ENCODE results near the gene MKRN3. TPM values are rescaled to one million over a fixed set of nuclear protein-coding genes. Genes with fewer than 3 reads are reported as not detected.

MKRN3 gene
- total RNA-seq, 1 donor from 2014 or later, result 1.4 TPM

GRCh38 chr15:23567921-23568320, 2.4 kb downstream of the MKRN3 start:
- Mint-ChIP-seq H3K27me3 (ENCODE audit: unreplicated experiment) (peaks cover 4% of the 10 kb centered on the region), H3K9me3 (ENCODE audit: unreplicated experiment) (peaks cover 12% of the 10 kb centered on the region), H3K36me3 (ENCODE audit: unreplicated experiment) (peaks cover 10% of the 10 kb centered on the region), H3K4me1 (ENCODE audit: low read depth, unreplicated experiment) (peaks cover 39% of the 10 kb centered on the region), H3K4me3 (ENCODE audit: unreplicated experiment) (peak overlapping the region; percentile 75), H3K27ac (ENCODE audit: unreplicated experiment) (no peak overlapping the region)
- TF ChIP-seq CTCF (IDR thresholded peaks at IDR 0.05; ENCODE audit: partially characterized antibody, unreplicated experiment), result no peak
- DNase-seq, result no peak

- Mint-ChIP-seq H3K9me3 (ENCODE audit: unreplicated experiment) (peaks cover 12% of the 10 kb centered on the region), H3K27me3 (ENCODE audit: unreplicated experiment) (peaks cover 4% of the 10 kb centered on the region), H3K27ac (ENCODE audit: unreplicated experiment) (peak overlapping the region; percentile 87), H3K36me3 (ENCODE audit: unreplicated experiment) (peaks cover 13% of the 10 kb centered on the region), H3K4me1 (ENCODE audit: low read depth, unreplicated experiment) (peaks cover 36% of the 10 kb centered on the region), H3K4me3 (ENCODE audit: unreplicated experiment) (peak overlapping the region; percentile 63)
- DNase-seq, result no peak
- no peak for TF ChIP-seq CTCF (IDR thresholded peaks at IDR 0.05; ENCODE audit: partially characterized antibody, unreplicated experiment)
Observed at GRCh38 chr15:23569151-23569925, 3.9 kb downstream of the MKRN3 start.

- no peak overlapping the region for H3K4me3 Mint-ChIP-seq (ENCODE audit: unreplicated experiment)
- peaks cover 26% of the 10 kb centered on the region for H3K4me1 Mint-ChIP-seq (ENCODE audit: low read depth, unreplicated experiment)
- H3K27ac Mint-ChIP-seq (ENCODE audit: unreplicated experiment), result peak overlapping the region; percentile 89
- H3K27me3 Mint-ChIP-seq (ENCODE audit: unreplicated experiment), result peaks cover 4% of the 10 kb centered on the region
- peaks cover 4% of the 10 kb centered on the region for H3K9me3 Mint-ChIP-seq (ENCODE audit: unreplicated experiment)
- TF ChIP-seq CTCF (IDR thresholded peaks at IDR 0.05; ENCODE audit: partially characterized antibody, unreplicated experiment), result no peak
- peaks cover 5% of the 10 kb centered on the region for H3K36me3 Mint-ChIP-seq (ENCODE audit: unreplicated experiment)
- DNase-seq, result peak; percentile 23
Observed at GRCh38 chr15:23570486-23570885, 5.0 kb downstream of the MKRN3 start.

GRCh38 chr15:23572844-23573243, 7.4 kb downstream of the MKRN3 start:
- DNase-seq, result no peak
- Mint-ChIP-seq H3K4me3 (ENCODE audit: unreplicated experiment) (no peak overlapping the region), H3K27ac (ENCODE audit: unreplicated experiment) (no peak overlapping the region), H3K9me3 (ENCODE audit: unreplicated experiment) (peaks cover 1% of the 10 kb centered on the region), H3K36me3 (ENCODE audit: unreplicated experiment) (peaks cover 5% of the 10 kb centered on the region), H3K27me3 (ENCODE audit: unreplicated experiment) (no peaks in the 10 kb centered on the region), H3K4me1 (ENCODE audit: low read depth, unreplicated experiment) (peaks cover 17% of the 10 kb centered on the region)
- no peak for TF ChIP-seq CTCF (IDR thresholded peaks at IDR 0.05; ENCODE audit: partially characterized antibody, unreplicated experiment)

- H3K9me3 Mint-ChIP-seq (ENCODE audit: unreplicated experiment), result peaks cover 1% of the 10 kb centered on the region
- no peaks in the 10 kb centered on the region for H3K27me3 Mint-ChIP-seq (ENCODE audit: unreplicated experiment)
- peaks cover 5% of the 10 kb centered on the region for H3K36me3 Mint-ChIP-seq (ENCODE audit: unreplicated experiment)
- H3K4me3 Mint-ChIP-seq (ENCODE audit: unreplicated experiment), result no peak overlapping the region
- DNase-seq, result no peak
- no peak overlapping the region for H3K27ac Mint-ChIP-seq (ENCODE audit: unreplicated experiment)
- peaks cover 8% of the 10 kb centered on the region for H3K4me1 Mint-ChIP-seq (ENCODE audit: low read depth, unreplicated experiment)
- no peak for TF ChIP-seq CTCF (IDR thresholded peaks at IDR 0.05; ENCODE audit: partially characterized antibody, unreplicated experiment)
Observed at GRCh38 chr15:23574742-23575141, 9.3 kb downstream of the MKRN3 start.
